ENCODE data around the gene NEK5. TPM values are rescaled to one million over a fixed set of nuclear protein-coding genes. Genes with fewer than 3 reads are reported as not detected.
A peak's percentile ranks its signal among the peaks of the same experiment; 100 is the strongest.

The NEK5 gene
- total RNA-seq, 2 experiments from 2014 or later = 0.22 TPM; not detected in 1

- DNase-seq (ENCODE audit: low spot score) = no peak
- no peak overlapping the region for H2AFZ ChIP-seq (ENCODE audit: low read length)
- H3K4me2 ChIP-seq (ENCODE audit: low read length) = no peak overlapping the region
- H3K9me2 ChIP-seq (ENCODE audit: insufficient read depth, low read length) = no peaks in the 10 kb centered on the region
- intact Hi-C loops (cut with micrococcal nuclease; ENCODE audit: unreplicated experiment) = no loop called here
- BruUV-seq (replicated peaks) = no TSS peak
- ChIA-PET POLR2A (no interaction called here), CTCF (ENCODE audit: unreplicated experiment) (no interaction called here)
- H3K4me3 ChIP-seq (ENCODE audit: low read depth, low read length, poor library complexity, severe bottlenecking) = no peak overlapping the region
- H3K79me2 ChIP-seq (ENCODE audit: insufficient read depth, low read depth, low read length) = no peaks in the 10 kb centered on the region
- H3K9me3 ChIP-seq (ENCODE audit: low read length) = no peaks in the 10 kb centered on the region
- peaks cover 59% of the 10 kb centered on the region for H3K36me3 ChIP-seq (ENCODE audit: insufficient read depth, low read length)
- TF ChIP-seq EZH2phosphoT487 (IDR thresholded peaks at IDR 0.05; ENCODE audit: borderline replicate concordance, low read depth, low read length) = no peak
- no peak for TF ChIP-seq CTCF (conservative IDR thresholded peaks at IDR 0.05; ENCODE audit: low read length)
- H3K4me1 ChIP-seq (ENCODE audit: insufficient read depth, low read length, poor library complexity, severe bottlenecking) = no peaks in the 10 kb centered on the region
- no peak overlapping the region for H3K27ac ChIP-seq (ENCODE audit: low read depth, low read length, poor library complexity, severe bottlenecking)
- H4K20me1 ChIP-seq (ENCODE audit: insufficient read depth, low read length) = no peaks in the 10 kb centered on the region
These were observed 99.3 kb downstream of the NEK5 start for GRCh38 chr13:52029569-52029968.

- H3K4me3 ChIP-seq (ENCODE audit: low read depth, low read length, poor library complexity, severe bottlenecking) = no peak overlapping the region
- H3K4me2 ChIP-seq (ENCODE audit: low read length) = no peak overlapping the region
- POLR2A ChIA-PET = no interaction called here
- no peak overlapping the region for H2AFZ ChIP-seq (ENCODE audit: low read length)
- H4K20me1 ChIP-seq (ENCODE audit: insufficient read depth, low read length) = no peaks in the 10 kb centered on the region
- no peaks in the 10 kb centered on the region for H3K9me2 ChIP-seq (ENCODE audit: insufficient read depth, low read length)
- H3K27ac ChIP-seq (ENCODE audit: low read depth, low read length, poor library complexity, severe bottlenecking) = no peak overlapping the region
- no peaks in the 10 kb centered on the region for H3K4me1 ChIP-seq (ENCODE audit: insufficient read depth, low read length, poor library complexity, severe bottlenecking)
- intact Hi-C loops (cut with micrococcal nuclease; ENCODE audit: unreplicated experiment) = no loop called here
- no peak for TF ChIP-seq EZH2phosphoT487 (IDR thresholded peaks at IDR 0.05; ENCODE audit: borderline replicate concordance, low read depth, low read length)
- no peak for TF ChIP-seq CTCF (conservative IDR thresholded peaks at IDR 0.05; ENCODE audit: low read length)
- no peaks in the 10 kb centered on the region for H3K79me2 ChIP-seq (ENCODE audit: insufficient read depth, low read depth, low read length)
- BruUV-seq (replicated peaks) = no TSS peak
- no peaks in the 10 kb centered on the region for H3K9me3 ChIP-seq (ENCODE audit: low read length)
- H3K36me3 ChIP-seq (ENCODE audit: insufficient read depth, low read length) = peaks cover 77% of the 10 kb centered on the region
- DNase-seq (ENCODE audit: low spot score) = no peak
- CTCF ChIA-PET (ENCODE audit: unreplicated experiment) = no interaction called here
These were observed 101.0 kb downstream of the NEK5 start for GRCh38 chr13:52027832-52028231.

- peaks cover 85% of the 10 kb centered on the region for H3K36me3 ChIP-seq (ENCODE audit: insufficient read depth, low read length)
- H3K27ac ChIP-seq (ENCODE audit: low read depth, low read length, poor library complexity, severe bottlenecking) = no peak overlapping the region
- intact Hi-C loops (cut with micrococcal nuclease; ENCODE audit: unreplicated experiment) = no loop called here
- H3K9me2 ChIP-seq (ENCODE audit: insufficient read depth, low read length) = no peaks in the 10 kb centered on the region
- BruUV-seq (replicated peaks) = no TSS peak
- POLR2A ChIA-PET = no interaction called here
- H3K9me3 ChIP-seq (ENCODE audit: low read length) = no peaks in the 10 kb centered on the region
- H4K20me1 ChIP-seq (ENCODE audit: insufficient read depth, low read length) = no peaks in the 10 kb centered on the region
- CTCF ChIA-PET (ENCODE audit: unreplicated experiment) = no interaction called here
- H3K4me2 ChIP-seq (ENCODE audit: low read length) = no peak overlapping the region
- DNase-seq (ENCODE audit: low spot score) = no peak
- H3K79me2 ChIP-seq (ENCODE audit: insufficient read depth, low read depth, low read length) = no peaks in the 10 kb centered on the region
- 0 out of 2 replicates have a peak, but pooled peaks have one; percentile 25 for TF ChIP-seq CTCF (conservative IDR thresholded peaks at IDR 0.05; ENCODE audit: low read length)
- no peak for TF ChIP-seq EZH2phosphoT487 (IDR thresholded peaks at IDR 0.05; ENCODE audit: borderline replicate concordance, low read depth, low read length)
- H3K4me1 ChIP-seq (ENCODE audit: insufficient read depth, low read length, poor library complexity, severe bottlenecking) = no peaks in the 10 kb centered on the region
- H2AFZ ChIP-seq (ENCODE audit: low read length) = no peak overlapping the region
- H3K4me3 ChIP-seq (ENCODE audit: low read depth, low read length, poor library complexity, severe bottlenecking) = no peak overlapping the region
These were observed 102.6 kb downstream of the NEK5 start for GRCh38 chr13:52026246-52026626.

All from OCI-LY7 (cell line).